ENCODE measurements around the gene CCDC126. TPM values are rescaled to one million over a fixed set of nuclear protein-coding genes. Genes with fewer than 3 reads are reported as not detected.
A peak's percentile ranks its signal among the peaks of the same experiment; 100 is the strongest.

CCDC126 gene
- total RNA-seq, 1 donor from 2014 or later, result 11.4 TPM

- peak; percentile 47 for ATAC-seq
These were observed 88.5 kb downstream of the CCDC126 start for GRCh38 chr7:23685731-23686130.

GRCh38 chr7:23687011-23687410 lies 89.8 kb downstream of the CCDC126 start:
- peak; percentile 49 for DNase-seq
- peak; percentile 61 for ATAC-seq
- intact Hi-C loops (cut with micrococcal nuclease), result loop anchor here (10.0 kb wide), 1 partner anchor 92 kb away; the partner anchor contains the start of gene CCDC126

More at GRCh38 chr7:23685731-23686130, 88.5 kb downstream of the CCDC126 start:
- intact Hi-C loops (cut with micrococcal nuclease), result loop anchor here (10.0 kb wide), 1 partner anchor 91 kb away; the partner anchor contains the start of gene CCDC126
- DNase-seq, result no peak

GRCh38 chr7:23689165-23689564 lies 92.0 kb downstream of the CCDC126 start:
- DNase-seq, result no peak
- ATAC-seq, result no peak
- intact Hi-C loops (cut with micrococcal nuclease), result loop anchor here (10.0 kb wide), 1 partner anchor 94 kb away; the partner anchor contains the start of gene CCDC126

- intact Hi-C loops (cut with micrococcal nuclease), result no loop called here
- ATAC-seq (no peak), DNase-seq (no peak)
These were observed 94.1 kb downstream of the CCDC126 start for GRCh38 chr7:23691320-23691719.

GRCh38 chr7:23693224-23693623 lies 96.0 kb downstream of the CCDC126 start:
- ATAC-seq (no peak), DNase-seq (no peak)
- intact Hi-C loops (cut with micrococcal nuclease), result no loop called here

Other genes starting within 250 kb of the CCDC126 start
- not detected for gene IGF2BP3, start 126.9 kb upstream of the CCDC126 start, total RNA-seq
- gene TRA2A, start 65.4 kb upstream of the CCDC126 start, total RNA-seq, result 29.5 TPM
- 2.1 TPM for gene FAM221A, start 82.8 kb downstream of the CCDC126 start, total RNA-seq
- not detected for gene STK31, start 112.8 kb downstream of the CCDC126 start, total RNA-seq

Measured in left ventricle myocardium superior (tissue), 1 donor.